ENCODE data around the gene CYP2S1.

- TF ChIP-seq EZH2 (IDR thresholded peaks at IDR 0.05; ENCODE audit: insufficient read depth, low read length) (no peak), CTCF (IDR thresholded peaks at IDR 0.05; ENCODE audit: insufficient read depth, low read depth, low read length) (no peak)
These were observed 20.5 kb upstream of the CYP2S1 start for GRCh38 chr19:41172297-41173164.
